Panc1 (cell line): ENCODE results near the gene PHLDA3. TPM values are rescaled to one million over a fixed set of nuclear protein-coding genes. Genes with fewer than 3 reads are reported as not detected.

Source experiments
- ATAC-seq: fragments of 200-7000 bp; cut with Tn5 transposase; 2 replicates; pipeline ENCODE4 v1.9.1; 2020; ENCODE audit warnings: mild to moderate bottlenecking, moderate library complexity
- BruUV-seq: library from RNA; stranded (reverse); fragments of 400-500 nt; replicated peaks from 2 replicates; lab custom pipeline; 2021; lab: Mats Ljungman, UMichigan
- CTCF ChIA-PET: fragments of 300-600 bp; sonication (Branson Sonifier 250); formaldehyde crosslinking; loops from one replicate; lab custom pipeline; 2022; ENCODE audit warnings: antibody characterized with exemption; lab: Charles Lee
- POLR2A ChIA-PET: fragments of 300-600 bp; sonication (Branson Sonifier 250); formaldehyde crosslinking; loops from one replicate; lab custom pipeline; 2022; ENCODE audit warnings: antibody characterized with exemption; lab: Charles Lee
- DNase-seq: peaks from one replicate; pipeline ENCODE4 v3.0.0-alpha.2; 2010; ENCODE audit warnings: low read depth, low spot score
- H3K27ac ChIP-seq: 2 replicates; pipeline ENCODE4 v1.5.1; 2011; ENCODE audit warnings: mild to moderate bottlenecking, low read length, inconsistent platforms
- H3K27me3 ChIP-seq: fragments of 200-500 bp; sonication (Bioruptor generic); 2 replicates; pipeline ENCODE4 v1.6.0; 2014; ENCODE audit warnings: low read length, inconsistent platforms; ENCODE audit not compliant: control insufficient read depth, insufficient read depth
- H3K36me3 ChIP-seq: fragments of 200-500 bp; sonication (Bioruptor generic); 2 replicates; pipeline ENCODE4 v1.5.1; 2014; ENCODE audit warnings: inconsistent platforms, mild to moderate bottlenecking, low read length, moderate library complexity; ENCODE audit not compliant: control insufficient read depth, insufficient read depth
- H3K4me1 ChIP-seq: 2 replicates; pipeline ENCODE4 v1.5.1; 2011; ENCODE audit warnings: inconsistent platforms, mild to moderate bottlenecking, low read length, moderate library complexity; ENCODE audit not compliant: control insufficient read depth, insufficient read depth
- H3K4me3 ChIP-seq, 2 experiments: 2 replicates each; pipeline ENCODE4 v1.5.1; 2011 to 2012; ENCODE audit warnings: low read depth in 2 of 2, low read length in 2 of 2, mild to moderate bottlenecking in 2 of 2, inconsistent platforms in 1 of 2, moderate library complexity in 1 of 2
- H3K9me3 ChIP-seq: fragments of 200-500 bp; sonication (Bioruptor generic); 2 replicates; pipeline ENCODE4 v1.5.1; 2014; ENCODE audit warnings: low read depth, mild to moderate bottlenecking, inconsistent platforms, low read length, moderate library complexity; ENCODE audit not compliant: control insufficient read depth, insufficient read depth
- POLR2AphosphoS5 ChIP-seq: IDR thresholded peaks from 2 replicates; pipeline ENCODE4 v1.6.1; 2012; ENCODE audit warnings: mild to moderate bottlenecking, low read depth, low read length, moderate library complexity
- SIN3A ChIP-seq: IDR thresholded peaks from 2 replicates; pipeline ENCODE4 v1.6.1; 2012; ENCODE audit warnings: low read depth, mild to moderate bottlenecking, low read length, moderate library complexity, borderline replicate concordance; ENCODE audit not compliant: insufficient read depth
- TCF7L2 ChIP-seq: IDR thresholded peaks from 2 replicates; pipeline ENCODE4 v1.6.1; 2011; ENCODE audit warnings: mild to moderate bottlenecking, low read depth, low read length, inconsistent platforms
- in situ Hi-C: cut with HindIII; loops from 2 replicates; pipeline ENCODE4 v1.10.0; 2016; ENCODE audit warnings: low sequenced_read_pairs, low pct_unique_long_range_greater_than_20kb
- intact Hi-C: fragments of 100-400 bp; cut with micrococcal nuclease; formaldehyde crosslinking; loops from one replicate; pipeline ENCODE4 v1.10.0; 2022; ENCODE audit not compliant: unreplicated experiment
- total RNA-seq: library from RNA; stranded (reverse); gene quantifications from one replicate; pipeline ENCODE4 v1.2.1, GENCODE V29; 2021; ENCODE audit not compliant: unreplicated experiment
- TF ChIP-seq, protein P1 (sequence below), 2 experiments: IDR thresholded peaks; 2 replicates each; pipeline ENCODE4 v1.6.1; 2011 to 2012; ENCODE audit warnings: low read depth in 2 of 2, control low read depth in 1 of 2, low read length in 1 of 2, mild to moderate bottlenecking in 1 of 2, moderate library complexity in 1 of 2; ENCODE audit not compliant: insufficient read depth in 1 of 2
- TF ChIP-seq, protein P2 (sequence below): fragments of 450-650 bp; IDR thresholded peaks from 2 replicates; pipeline ENCODE4 v1.5.1; 2017; ENCODE audit warnings: mild to moderate bottlenecking

Gene PHLDA3
- total RNA-seq, 1 experiment from 2014 or later, result 12.3 TPM

DNA sequence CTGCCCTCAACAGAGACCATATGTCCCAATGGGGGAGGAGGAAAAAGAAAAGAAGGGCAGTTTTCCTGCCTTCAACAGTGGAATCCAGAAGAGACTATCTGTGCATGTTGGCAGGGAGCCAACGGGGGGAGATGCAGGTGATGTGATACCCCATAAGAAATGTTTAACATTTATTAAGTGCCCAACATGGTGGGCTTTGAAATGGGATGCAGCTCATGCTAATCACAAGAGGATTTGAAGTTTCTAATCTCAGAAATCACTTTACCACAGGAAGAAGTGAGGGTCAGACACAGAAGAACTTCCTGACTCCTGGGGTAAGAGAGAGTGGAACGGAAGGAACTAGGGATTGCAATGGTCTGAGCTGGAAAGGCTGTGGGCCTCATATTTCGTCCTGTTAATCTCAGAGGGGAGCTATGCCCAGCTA, 21.7 kb upstream of the PHLDA3 start:
- in situ Hi-C loops (no loop called here), intact Hi-C loops (no loop called here)
- Histone ChIP-seq H3K36me3 (peaks cover 2% of the 10 kb centered on the region; the same call in 1 of the 2 replicates), H3K4me1 (no peaks in the 10 kb centered on the region), H3K27ac (no peak overlapping the region), H3K9me3 (no peaks in the 10 kb centered on the region), H3K4me3 (no peak overlapping the region), H3K27me3 (no peaks in the 10 kb centered on the region)
- POLR2A ChIA-PET, result no interaction called here
- CTCF ChIA-PET, result interaction anchor here (1.4 to 3.1 kb wide), 2 partner anchors 13 to 22 kb away, joined by 4 to 25 read pairs; no protein-coding TSS in a partner anchor
- TF ChIP-seq TCF7L2 (no peak), SIN3A (no peak), POLR2AphosphoS5 (no peak)
- TF ChIP-seq, protein P1, sequence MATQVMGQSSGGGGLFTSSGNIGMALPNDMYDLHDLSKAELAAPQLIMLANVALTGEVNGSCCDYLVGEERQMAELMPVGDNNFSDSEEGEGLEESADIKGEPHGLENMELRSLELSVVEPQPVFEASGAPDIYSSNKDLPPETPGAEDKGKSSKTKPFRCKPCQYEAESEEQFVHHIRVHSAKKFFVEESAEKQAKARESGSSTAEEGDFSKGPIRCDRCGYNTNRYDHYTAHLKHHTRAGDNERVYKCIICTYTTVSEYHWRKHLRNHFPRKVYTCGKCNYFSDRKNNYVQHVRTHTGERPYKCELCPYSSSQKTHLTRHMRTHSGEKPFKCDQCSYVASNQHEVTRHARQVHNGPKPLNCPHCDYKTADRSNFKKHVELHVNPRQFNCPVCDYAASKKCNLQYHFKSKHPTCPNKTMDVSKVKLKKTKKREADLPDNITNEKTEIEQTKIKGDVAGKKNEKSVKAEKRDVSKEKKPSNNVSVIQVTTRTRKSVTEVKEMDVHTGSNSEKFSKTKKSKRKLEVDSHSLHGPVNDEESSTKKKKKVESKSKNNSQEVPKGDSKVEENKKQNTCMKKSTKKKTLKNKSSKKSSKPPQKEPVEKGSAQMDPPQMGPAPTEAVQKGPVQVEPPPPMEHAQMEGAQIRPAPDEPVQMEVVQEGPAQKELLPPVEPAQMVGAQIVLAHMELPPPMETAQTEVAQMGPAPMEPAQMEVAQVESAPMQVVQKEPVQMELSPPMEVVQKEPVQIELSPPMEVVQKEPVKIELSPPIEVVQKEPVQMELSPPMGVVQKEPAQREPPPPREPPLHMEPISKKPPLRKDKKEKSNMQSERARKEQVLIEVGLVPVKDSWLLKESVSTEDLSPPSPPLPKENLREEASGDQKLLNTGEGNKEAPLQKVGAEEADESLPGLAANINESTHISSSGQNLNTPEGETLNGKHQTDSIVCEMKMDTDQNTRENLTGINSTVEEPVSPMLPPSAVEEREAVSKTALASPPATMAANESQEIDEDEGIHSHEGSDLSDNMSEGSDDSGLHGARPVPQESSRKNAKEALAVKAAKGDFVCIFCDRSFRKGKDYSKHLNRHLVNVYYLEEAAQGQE (IDR thresholded peaks at IDR 0.05; ENCODE audit: insufficient read depth in 1 of 2, low read depth in 2 of 2, low read length in 1 of 2), result no peak
- TF ChIP-seq, protein P2, sequence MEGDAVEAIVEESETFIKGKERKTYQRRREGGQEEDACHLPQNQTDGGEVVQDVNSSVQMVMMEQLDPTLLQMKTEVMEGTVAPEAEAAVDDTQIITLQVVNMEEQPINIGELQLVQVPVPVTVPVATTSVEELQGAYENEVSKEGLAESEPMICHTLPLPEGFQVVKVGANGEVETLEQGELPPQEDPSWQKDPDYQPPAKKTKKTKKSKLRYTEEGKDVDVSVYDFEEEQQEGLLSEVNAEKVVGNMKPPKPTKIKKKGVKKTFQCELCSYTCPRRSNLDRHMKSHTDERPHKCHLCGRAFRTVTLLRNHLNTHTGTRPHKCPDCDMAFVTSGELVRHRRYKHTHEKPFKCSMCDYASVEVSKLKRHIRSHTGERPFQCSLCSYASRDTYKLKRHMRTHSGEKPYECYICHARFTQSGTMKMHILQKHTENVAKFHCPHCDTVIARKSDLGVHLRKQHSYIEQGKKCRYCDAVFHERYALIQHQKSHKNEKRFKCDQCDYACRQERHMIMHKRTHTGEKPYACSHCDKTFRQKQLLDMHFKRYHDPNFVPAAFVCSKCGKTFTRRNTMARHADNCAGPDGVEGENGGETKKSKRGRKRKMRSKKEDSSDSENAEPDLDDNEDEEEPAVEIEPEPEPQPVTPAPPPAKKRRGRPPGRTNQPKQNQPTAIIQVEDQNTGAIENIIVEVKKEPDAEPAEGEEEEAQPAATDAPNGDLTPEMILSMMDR, result no peak
- DNase-seq (no peak), ATAC-seq (no peak)
- BruUV-seq, result no TSS peak

DNA sequence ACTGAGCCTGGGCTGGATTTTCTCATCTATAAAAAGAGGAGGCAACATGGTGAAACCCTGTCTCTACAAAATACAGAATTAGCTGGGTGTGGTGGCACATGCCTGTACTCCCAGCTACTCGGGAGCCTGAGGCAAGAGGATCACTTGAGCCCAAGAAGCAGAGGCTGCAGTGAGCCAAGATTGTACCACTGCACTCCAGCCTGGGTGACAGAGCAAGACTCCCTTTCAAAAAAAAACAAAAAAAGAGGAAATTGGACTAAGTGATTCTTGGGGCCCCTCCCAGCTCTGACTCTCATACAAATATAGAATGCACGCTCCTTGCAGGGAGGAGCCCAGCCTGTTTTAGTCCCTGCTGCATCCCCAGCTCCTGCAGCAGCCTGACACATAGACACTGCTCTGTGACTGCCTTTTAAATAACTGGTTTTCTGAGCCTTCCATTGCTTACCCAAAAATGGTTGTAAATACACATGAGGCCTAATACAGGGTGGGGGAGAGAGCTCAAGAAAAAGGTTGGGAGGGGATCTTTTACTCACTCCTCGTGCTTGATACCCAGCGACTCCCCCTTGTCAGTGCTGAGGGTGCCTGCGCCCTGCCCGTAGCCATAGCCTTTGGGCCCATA, 20.8 kb upstream of the PHLDA3 start:
- no peak overlapping the region for H3K4me3 ChIP-seq
- in situ Hi-C loops (no loop called here), intact Hi-C loops (no loop called here)
- TF ChIP-seq POLR2AphosphoS5, result no peak
- TF ChIP-seq, protein P1 (IDR thresholded peaks at IDR 0.05; ENCODE audit: insufficient read depth in 1 of 2, low read depth in 2 of 2, low read length in 1 of 2), result no peak
- TF ChIP-seq SIN3A, result no peak
- TF ChIP-seq TCF7L2, result no peak
- TF ChIP-seq, protein P2, result no peak
- BruUV-seq, result no TSS peak
- ATAC-seq (no peak), DNase-seq (no peak)
- no peaks in the 10 kb centered on the region for H3K27me3 ChIP-seq
- ChIA-PET CTCF (interaction anchor here (0.5 to 3.1 kb wide), 4 partner anchors 23 to 516 kb away, joined by 3 to 25 read pairs (median 6); no protein-coding TSS in a partner anchor), POLR2A (no interaction called here)
- peaks cover 2% of the 10 kb centered on the region; the same call in 1 of the 2 replicates for H3K36me3 ChIP-seq
- H3K4me1 ChIP-seq, result no peaks in the 10 kb centered on the region
- H3K27ac ChIP-seq, result no peak overlapping the region
- no peaks in the 10 kb centered on the region for H3K9me3 ChIP-seq
